Hypothalamus (tissue), 51 donors: ENCODE measurements around the gene SPATA25.
A peak's percentile ranks its signal among the peaks of the same experiment; 100 is the strongest.

ENCODE experiments used
- DNase-seq, 51 donors: peaks; one replicate each; lab custom pipeline; 2025; lab: John Stamatoyannopoulos, UW

The SPATA25 gene

DNA sequence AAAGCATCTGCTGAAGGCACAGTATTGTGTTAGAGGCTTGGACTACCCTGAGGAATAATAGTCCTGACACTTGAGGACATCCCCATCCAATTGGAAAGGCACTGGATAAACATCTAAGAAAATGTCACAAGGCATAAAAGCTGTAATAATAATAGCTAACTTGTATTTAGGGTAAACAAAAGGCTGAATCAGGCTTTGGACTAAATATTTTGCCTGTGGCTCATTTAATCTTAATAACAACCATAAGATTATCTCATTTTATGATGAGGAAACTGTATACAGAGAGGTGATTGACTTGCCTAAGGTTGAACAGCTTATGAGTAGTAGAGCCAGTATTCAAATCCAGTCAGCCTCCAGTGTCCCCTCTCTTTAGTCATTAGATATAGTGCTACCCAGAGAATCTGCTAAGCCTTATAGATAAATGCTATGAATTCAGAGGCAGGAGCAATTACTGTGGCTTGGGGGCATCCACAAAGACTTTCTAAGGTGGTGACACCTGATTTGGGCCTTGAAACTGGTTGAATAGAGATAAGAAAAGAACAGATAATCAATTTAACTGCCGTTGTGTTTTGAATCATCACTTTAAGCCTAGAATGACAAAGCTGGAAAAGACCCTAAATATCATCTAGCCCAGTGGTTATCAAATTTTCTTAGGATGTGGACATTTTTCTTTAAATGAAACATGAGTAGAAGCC is 13.9 kb downstream of the SPATA25 start:
- DNase-seq = no peak

DNA sequence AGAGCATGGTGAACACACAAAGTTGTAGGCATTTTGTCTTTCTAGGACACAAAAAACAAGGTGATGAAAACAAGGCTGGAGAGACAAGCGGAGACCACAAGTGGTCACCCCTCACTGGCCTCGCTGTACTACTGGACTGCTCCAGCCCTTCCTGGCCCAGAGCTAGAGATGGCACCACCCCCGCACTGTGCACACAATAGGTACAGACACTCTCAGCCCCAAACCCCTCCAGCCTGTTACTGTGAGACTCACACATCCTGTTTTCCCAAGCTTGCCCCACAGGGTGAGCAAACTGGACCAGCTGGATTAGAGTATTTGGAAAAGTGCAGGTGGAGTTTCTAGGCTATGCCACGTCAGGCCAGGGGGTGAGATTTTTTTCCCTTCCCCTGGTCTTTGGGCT is 14.8 kb downstream of the SPATA25 start:
- no peak for DNase-seq

DNA sequence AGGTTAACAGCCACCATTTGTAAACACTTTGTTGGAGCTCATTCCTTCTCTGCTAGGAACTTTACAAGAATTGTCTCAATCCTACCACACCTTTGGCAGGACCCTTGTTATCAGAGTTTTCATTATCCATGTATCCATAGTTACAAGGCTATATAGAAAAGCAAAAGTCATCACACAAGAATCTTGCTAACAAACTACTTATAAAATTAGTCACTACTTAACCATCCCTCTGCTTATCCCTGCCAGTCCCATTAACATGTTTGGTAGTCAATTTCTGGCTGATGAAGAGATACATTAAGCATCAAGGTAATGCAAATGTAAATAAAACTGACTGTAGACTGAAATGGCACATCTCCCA is 19.6 kb downstream of the SPATA25 start:
- DNase-seq = no peak

DNA sequence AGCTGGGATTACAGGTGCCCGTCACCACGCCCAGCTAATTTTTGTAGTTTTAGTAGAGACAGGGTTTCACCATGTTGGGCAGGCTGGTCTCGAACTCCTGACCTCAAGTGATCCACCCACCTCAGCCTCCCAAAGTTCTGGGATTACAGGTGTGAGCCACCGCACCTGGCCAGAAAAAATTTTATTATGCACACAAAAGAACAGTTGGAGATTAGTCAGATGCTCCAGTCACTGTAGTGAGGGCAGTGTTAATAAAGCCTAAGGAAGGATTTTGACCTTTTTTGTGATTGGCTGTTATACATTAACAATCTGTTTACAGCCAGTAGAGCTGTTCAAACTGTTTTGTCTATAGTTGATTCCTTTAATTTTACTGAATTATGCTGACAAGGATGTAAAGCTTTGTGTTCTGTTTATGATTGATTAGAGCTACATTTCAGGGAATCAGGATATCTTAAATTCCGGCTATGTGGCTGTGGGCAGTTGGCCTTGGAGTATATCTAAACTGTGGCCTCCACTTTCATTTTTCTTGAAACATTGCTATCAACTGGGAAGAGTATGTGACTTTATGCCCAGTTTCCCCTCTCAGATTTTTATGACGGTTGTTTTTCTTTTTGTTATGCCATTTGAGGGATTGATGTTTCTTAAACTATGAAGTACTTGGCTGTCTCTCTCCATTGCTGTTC is 20.1 kb downstream of the SPATA25 start:
- no peak for DNase-seq

DNA sequence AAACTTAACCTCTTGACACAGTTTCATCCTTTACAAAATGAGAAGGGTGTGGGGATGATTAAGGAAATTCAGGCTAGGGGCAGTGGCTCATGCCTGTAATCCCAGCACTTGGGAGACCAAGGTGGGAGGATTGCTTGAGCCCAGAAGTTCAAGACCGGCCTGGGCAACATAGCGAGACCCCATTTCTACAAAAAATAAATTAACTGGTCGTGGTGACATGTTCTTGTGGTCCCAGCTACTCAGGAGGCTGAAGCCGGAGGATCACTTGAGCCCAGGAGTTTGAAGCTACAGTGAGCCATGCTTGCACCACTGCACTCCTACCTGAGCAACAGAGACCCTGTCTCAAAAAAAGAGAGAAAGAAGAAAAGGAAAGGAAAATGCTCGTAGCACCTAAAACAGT is 21.0 kb downstream of the SPATA25 start:
- no peak for DNase-seq

DNA sequence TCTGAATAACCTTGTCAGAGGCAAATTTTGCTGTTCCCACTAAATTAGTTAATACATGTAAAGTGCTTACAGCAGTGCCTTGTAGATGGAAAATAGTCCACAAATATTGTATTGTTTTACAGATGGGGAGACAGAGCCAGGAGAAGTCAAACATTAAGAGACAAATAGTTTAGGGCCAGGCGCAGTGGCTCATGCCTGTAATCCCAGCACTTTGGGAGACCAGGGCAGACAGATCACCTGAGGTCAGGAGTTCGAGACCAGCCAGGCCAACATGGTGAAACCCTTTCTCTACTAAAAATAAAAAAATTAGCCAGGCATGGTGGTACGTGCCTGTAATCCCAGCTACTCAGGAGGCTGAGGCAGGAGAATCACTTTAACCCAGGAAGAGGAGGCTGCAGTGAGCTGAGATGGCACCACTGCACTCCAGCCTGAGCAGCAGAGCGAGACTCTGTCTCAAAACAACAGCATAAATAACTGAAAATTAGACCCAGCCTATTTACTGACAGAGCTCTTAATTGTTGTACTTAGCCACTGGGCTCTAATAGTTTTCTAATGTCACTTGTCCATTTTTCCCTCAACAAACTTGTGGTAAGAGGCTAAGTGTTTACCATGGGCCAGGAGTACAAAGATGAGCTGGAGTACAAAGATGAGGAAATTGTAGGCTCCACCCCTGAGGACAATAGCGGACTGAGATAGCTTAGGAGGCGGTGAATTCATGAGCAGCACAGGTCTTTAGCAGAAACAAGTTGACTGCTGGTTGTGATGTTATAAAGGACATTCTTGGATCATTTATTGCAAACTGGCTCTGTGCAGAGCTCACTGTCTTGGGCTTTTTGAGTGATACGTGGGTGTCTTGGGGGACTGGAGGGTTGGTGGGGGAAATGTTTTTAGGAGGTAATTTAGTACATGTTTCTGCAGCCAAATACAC is 23.6 kb downstream of the SPATA25 start:
- no peak for DNase-seq

DNA sequence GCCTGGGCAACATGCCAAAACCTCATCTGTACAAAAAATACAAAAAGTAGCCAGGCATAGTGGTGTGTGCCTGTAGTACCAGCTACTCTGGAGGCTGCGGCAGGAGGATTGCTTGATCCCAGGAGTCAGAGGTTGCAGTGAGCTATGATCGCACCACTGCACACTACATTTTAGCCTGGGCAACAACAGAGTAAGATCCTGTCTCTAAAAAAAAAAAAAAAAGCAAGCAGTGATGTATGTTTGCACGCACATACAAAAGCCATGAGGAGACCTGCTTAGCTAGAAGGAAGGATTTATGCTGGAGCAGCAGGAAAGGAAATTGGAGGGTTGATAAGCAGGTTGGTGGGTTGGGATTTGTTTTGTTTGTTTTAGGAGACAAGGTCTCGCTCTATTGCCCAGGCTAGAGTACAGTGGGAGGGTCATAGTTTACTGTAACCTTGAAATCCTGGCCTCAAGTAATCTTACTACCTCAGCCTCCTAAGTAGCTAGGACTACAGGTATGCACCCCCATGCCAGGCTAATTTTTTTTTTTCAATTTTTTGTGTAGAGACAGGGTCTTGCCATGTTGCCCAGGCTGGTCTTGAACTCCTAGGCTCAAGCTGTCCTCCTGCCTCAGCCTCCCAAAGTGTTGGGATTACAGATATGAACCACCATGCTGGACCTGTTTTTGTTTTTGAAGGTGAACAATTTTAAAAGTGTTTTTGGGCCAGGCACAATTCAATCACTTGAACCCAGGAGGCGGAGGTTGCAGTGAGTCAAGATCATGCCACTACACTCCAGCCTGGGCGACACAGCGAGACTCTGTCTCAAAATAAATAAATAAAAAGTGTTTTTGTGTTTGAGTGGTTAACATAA is 26.0 kb downstream of the SPATA25 start:
- DNase-seq = no peak

DNA sequence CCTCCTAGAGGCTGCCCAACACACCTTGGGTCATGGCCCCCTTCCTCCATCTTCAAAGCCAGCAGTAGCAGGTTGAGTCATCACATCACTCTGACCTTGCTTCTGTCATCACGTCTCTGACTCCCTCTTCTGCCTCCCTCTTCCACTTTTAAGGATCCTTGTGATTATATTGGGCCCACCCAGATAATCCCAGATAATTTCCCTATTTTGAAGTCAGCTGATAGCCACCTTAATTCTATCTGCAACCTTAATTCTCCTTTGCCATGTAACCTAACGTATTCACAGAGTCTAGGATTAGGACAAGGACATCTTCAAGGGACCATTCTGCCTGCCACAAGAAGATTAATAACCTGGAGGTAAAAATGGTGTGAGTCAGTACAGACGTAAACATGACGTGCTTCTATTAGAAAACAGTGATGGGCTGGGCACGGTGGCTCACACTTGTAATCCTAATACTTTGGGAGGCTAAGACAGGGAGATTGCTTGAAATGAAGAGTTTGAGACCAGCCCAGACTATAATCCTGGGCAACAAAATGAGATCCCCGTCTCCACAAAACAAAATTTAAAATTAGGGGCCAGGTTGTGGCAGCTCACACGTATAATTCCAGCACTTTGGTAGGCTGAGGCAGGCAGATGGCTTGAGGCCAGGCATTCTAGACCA is 26.7 kb downstream of the SPATA25 start:
- DNase-seq = no peak

DNA sequence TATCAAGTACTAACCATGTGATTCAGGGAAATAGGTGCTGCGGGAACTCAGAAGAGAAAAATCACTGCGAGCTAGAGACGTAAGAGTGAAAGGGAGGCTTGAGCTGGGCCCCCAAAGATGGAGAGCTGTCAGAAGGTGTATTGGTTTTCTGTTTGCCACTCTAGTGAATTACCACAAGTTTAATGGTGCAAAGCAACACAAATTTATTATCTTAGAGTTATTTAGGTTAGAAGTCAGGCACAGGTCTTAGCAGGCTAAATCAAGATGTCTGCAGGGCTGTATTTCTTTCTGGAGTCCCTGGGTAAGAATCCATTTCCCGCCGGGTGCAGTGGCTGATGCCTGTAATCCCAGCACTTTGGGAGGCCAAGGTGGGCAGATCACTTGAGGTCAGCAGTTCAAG is 27.5 kb downstream of the SPATA25 start:
- DNase-seq = no peak

DNA sequence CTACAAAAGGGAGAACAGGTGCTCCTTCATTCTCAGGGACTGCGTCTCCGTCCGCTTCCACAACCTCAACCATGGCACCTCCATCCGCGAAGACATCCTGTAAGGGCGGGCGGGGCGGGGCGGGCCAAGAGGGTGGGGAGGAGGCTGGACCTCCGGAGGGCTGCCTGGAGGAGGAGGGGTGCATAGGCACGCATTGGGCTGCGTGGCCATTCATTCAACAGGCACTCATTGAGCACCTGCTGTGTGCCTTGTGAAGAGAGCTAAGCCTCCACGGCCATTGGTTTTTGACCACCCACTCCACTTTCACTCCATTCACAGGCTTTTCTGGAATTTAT is 29.6 kb downstream of the SPATA25 start:
- peak in 3 of 51 donors; percentile 43 to 69 (median 63) for DNase-seq

DNA sequence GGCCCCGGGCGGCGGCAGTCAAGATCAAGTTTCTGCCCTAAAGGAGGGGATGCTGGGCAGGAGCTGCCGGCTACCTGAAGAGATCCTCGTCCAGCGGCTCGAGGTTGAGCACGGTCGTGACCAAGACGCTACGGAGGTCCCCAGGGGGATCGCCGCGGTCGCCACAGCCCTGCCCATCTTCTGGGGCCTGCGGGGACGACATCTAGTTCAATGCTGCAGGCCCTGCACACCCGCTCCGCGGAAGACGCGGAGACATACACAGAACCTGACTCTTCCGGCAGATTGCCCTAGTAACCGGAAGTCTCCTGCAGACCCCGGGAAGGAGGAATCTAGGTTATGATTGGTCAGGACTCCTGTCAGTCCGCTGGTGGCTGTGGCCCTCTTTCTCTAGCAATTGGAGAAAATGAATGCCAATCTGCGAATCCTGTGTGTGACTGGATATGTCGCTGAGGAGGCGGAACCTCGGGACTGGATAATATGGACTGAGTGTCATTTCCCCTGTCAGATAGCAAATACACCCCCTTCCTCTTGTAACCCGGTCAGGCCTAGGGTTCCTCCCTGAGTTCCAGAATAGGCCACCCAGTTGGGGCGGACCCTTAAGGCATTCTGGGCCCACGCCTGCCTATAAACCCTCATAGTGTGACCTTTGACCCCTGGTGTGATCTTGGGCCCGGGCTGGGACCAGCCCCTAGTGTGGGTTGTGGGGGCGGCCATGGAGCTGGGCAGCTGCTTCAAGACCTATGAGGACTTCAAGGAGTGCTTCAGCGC is 30.1 kb downstream of the SPATA25 start, which contains the start of the genes ACOT8 and ZSWIM3:
TSS of gene ACOT8 (minus strand) at position 279 of the 768 bp plus-strand sequence. CDS start at position 202, 77 bp downstream.
TSS of gene ZSWIM3 (plus strand) at position 501 of the 768 bp plus-strand sequence. CDS start at position 713, 212 bp downstream.
- peak; percentile 40 to 98 (median 90) for DNase-seq

DNA sequence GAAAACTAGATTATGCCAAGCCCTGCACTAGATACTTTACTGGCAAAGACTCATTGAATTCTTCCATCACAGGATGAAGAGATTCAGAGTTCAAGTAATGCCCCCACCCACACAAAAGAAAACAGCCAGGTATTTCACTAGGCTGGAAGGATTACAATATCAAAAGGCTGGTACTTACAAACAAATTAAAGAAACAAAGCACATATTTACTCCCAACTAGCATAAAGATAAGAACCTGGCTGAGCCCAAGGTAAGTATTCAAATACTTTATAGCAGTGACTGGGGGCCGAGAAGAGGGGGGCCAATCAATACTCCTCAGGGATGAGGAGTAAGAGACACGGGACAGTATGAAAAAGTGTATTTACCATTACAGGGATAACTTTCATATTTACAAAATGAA is 33.9 kb downstream of the SPATA25 start:
- no peak for DNase-seq

DNA sequence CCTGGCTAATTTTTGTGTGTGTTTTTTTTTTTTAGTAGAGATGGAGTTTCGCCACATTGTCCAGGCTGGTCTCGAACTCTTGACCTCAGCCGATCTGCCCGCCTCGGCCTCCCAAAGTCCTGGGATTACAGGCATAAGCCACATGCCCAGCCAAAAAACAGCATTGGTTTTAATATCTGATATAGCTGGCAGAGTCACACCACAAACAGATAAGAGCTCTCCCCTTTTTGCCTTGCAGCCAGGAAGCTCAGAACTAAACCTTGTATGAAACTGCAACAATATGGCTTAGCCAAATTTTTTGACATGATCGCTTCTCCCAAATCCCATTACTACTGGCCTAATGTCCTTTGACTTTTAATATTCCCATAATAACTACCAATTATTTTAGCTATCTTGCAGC is 35.1 kb downstream of the SPATA25 start:
- DNase-seq = no peak

DNA sequence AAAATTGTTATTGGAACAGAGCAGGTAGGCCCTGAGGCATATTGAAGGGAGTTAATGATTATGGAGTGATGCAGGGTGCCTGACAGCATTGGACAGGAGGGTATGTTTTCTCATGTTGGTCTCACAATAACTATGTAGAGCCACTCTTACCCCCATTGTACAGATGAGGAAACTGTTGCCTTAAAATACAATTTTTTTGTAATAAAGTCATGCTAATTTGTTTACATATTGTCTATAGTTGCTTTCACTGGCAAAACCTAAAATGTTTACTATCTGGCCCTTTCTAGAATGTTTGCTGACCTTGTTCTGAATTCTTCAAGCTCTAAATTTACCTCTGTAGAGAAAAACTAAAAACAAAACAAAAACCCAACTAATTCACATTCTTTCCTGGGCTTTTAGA is 35.9 kb downstream of the SPATA25 start:
- DNase-seq = no peak

DNA sequence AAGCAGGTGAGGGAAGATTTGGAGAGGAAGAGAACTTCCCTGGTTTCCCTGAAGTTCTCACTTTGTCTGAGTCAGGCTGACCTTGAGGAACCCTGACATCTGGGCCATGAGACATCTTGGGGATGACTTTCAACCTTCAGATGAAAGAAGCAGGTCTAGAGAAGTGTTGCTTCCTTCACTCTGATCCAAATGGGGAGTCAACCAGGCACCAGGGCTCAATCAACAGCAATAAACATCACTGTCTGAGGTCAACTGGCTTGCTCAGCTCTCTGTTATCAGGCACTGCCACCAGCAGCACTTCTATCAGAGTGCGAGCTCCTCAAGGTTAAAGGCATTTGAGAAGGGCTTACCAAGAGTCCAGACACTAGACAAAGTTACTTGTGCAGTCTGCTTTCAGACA is 36.5 kb downstream of the SPATA25 start:
- no peak for DNase-seq

DNA sequence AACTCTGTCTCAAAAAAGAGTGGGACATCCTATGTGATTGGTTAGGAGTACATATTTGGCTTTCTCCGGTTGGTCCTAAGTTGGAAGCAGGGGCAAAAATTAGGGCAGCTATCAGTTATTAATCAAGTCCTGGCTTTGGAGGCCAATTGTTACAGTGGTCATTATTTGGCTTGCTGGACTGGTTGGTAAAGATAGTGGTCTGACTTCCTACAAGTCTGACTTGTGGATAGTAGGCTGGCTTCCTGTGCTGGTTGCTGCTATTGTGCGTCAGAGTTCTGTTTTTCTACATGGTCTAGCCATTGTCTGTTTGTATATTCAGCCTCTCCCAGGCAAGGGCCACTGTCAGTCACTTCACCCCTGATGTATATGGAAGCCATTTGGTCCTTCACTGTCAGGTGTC is 37.2 kb downstream of the SPATA25 start:
- no peak for DNase-seq

DNA sequence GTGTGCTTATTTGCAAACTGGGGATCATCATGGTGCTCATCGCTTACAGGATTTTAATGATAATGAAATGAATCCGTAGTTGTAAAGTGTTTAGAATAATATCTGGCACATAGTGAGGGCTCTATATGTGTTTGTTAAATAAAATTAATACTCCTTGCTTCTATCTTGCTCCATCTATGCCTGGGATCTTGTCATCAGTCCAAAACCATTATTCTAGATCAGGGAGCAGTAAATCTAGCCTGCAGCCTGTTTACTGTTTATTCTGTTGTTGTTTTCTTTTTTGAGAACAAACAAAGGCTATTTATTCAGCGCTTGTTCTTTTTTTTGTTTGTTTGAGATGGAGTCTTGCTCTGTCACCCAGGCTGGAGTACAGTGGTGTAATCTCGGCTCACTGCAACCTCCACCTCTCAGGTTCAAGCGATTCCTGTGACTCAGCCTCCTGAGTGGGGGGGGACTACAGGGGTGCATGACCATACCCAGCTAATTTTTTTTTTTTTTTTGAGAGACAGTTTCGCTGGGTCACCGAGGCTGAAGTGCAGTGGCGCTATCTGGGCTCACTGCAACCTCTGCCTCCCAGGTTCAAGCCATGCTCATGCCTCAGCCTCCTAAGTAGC is 38.3 kb downstream of the SPATA25 start:
- no peak for DNase-seq

DNA sequence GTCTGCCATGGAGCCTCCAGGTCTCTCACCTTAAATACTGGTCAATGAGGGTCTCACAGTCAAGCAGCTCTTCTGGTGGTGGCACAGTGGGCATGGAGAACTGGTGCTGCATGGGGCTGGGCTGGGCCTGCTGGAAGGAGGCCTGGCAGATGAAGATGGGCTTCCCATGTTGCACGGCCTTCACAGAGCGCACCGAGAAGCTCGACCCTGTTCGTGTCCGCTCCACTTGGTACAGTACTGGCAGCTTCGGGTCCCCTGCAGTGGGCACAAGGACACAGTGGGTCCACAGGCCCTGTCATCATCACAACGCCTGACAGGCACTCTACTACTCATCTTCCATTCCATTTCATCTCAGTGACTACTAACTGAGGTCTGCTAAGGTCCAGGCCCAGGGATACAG is 39.0 kb downstream of the SPATA25 start:
- no peak for DNase-seq

DNA sequence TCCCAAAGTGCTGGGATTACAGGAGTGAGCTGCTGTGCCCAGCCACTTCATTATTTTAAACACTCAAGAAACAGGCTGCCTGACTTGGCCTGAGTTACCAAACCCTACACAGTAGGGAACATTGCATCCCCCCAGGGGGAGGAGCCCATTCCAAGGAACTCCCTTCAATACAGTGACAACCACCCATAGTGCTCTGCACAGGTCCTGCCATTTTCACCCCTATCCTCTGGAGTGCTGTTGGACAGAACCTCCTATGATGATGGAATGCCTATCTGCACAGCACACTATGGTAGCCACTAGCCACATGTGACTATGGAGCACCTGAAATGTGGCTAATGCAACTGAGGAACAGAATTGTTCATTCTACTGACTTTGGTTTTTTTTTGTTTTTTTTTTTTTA is 42.0 kb downstream of the SPATA25 start:
- DNase-seq = no peak
